Measurements from ENCODE around the gene OGFOD3.
"Not testable (repeated sequence)": the region's sequence is repeated elsewhere in the genome, so short reads cannot be mapped to it uniquely, and the experiment has no call there.

The OGFOD3 gene

DNA sequence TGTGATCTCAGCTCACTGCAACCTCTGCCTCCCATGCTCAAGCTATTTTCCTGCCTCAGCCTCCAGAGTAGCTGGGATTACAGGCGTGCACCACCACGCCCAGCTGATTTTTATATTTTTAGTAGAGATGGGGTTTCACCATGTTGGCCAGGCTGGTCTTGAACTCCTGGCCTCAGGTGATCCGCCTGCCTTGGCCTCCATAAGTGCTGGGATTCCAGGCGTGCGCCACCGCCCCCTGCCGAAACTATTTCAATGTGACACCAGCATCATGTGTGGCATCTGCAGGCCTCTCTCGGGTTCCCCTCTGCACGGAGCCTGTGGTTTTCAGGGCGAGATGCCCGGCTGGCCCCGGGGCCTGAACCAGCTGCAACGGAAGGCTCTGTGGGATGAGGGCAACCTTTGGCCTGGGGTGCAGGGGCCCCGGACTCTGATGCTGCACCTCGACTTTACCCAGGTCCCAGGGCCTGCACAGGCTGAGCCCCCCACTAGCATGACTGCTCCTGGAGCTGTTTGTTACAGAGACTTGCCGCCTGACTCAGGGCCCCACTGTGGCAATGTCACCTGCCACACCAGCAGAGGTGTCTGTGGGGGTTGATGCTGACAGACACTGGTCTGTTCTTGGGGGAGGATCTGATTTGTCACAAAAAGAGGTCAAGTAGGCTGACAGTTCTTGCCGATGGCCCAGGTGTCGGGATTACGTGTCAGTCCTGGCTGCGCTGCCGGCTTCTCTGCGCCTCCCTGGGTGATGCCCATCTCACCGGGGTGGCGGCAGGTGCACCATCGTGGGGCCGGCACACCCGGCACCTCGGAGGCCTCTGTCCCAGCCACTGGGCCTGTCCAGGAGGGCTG, 68.0 kb downstream of the OGFOD3 start:
- DNase-seq = peak; percentile 51

DNA sequence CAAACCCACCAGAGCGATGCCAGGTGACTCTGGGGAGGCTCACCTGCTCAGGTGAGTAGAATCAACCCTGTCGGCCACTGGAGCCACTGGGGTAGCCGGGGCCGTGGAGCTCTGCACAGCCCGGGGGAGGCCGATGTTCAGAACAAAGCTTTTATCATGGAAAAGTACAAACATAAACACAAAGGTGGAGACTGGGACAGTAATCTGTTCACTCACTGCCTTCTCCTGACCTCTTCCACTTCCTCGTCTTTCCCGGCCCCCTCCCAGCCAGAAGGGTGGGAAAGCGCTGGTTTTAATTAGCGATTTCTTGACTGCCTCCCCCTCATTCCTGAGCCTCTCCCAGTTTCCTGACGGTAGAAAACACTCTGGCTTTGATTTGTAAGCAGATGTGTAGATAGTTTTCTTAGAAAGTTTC, 69.1 kb downstream of the OGFOD3 start:
- no peak for DNase-seq

DNA sequence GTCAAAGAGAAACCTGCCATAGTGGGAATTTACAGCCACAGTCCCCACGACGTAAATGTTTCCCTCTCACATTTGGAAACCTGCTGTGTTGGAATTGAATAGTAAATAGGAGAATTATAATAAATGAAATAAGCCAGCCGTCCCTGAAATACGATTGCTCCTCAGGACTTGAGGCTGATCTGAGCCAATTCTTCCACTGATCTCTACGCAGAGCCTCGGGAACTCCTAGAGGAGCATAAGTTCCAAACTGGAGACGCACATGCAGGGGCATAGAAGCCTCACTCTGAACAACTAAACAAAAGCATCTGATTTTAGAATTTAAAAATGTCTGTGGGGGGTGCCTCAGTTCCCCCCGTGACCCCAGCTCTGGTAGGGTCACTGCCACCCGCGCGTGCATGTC, 69.5 kb downstream of the OGFOD3 start:
- DNase-seq = no peak

DNA sequence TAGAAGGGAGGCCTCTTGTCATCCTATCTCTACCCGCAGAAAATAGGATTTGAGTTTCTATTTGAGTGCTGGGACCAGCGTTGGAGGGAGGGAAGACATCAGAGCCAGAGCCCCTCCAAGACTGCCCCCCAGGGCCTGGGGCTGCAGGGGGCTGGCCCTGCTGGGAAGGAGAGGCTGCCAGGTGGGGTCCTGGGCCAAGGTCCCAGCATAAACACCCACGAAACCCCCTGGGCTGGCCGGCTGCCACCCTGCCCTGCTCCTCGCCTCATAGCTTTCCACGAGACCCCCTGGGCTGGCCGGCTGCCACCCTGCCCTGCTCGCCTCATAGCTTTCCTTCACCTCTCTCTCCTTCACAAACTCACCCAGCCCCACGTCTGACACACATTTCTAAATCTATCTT, 70.0 kb downstream of the OGFOD3 start:
- no peak for DNase-seq

DNA sequence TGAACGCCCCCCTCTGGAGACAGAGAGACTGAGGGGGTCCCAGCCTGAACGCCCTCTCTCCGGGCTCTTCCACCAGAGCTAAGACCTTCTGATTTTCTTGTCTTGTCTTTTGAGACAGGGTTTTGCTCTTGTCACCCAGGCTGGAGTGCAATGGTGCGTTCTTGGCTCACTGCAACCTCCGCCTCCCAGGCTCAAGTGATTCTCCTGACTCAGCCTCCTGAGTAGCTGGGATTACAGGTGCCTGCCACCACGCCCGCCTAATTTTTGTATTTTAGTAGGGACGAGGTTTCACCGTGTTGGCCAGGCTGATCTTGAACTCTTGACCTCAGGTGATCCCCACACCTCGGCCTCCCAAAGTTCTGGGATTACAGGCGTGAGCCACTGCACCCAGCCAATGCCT, 70.4 kb downstream of the OGFOD3 start:
- not testable (repeated sequence) for DNase-seq

DNA sequence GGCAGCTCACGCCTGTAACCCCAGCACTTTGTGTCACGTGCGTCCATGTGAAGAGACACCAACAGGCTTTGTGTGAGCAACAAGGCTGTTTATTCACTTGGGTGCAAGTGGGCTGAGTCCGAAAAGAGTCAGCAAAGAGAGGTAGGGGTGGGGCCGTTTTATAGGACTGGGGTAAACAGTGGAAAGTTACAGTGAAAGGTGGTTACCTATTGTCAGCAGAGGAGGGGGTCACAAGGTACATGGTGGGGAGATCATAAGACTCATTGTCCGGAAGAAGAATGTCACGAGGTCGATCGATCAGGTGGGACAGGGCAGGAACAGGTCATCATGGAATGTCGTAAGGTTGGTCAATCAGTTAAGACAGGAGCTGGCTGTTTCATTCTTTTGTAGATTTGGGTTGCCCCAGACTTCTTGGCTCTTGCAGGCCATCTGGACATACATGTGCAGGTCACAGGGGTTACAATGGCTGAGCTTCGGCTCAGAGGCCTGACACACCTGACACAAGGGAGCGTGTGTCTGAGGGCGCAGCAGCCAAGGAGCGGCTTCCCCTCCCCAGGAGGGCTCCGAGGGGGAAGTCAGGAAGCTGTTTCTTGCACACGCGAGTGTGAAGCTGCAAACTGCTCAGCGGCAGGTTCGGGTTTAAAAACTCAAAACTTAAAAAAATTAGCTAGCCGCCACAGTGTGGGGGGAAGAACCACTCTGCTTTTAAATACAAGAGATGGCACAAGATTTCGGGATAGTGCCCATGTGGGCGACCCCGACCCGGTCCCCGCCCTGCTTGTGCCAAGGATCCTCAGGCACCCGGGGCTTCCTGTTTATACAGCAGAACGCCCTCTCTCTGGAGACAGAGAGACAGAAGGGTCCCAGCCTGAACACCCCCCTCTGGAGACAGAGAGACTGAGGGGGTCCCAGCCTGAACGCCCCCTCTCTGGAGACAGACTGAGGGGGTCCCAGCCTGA, 71.8 kb downstream of the OGFOD3 start:
- peak; percentile 26 for DNase-seq

DNA sequence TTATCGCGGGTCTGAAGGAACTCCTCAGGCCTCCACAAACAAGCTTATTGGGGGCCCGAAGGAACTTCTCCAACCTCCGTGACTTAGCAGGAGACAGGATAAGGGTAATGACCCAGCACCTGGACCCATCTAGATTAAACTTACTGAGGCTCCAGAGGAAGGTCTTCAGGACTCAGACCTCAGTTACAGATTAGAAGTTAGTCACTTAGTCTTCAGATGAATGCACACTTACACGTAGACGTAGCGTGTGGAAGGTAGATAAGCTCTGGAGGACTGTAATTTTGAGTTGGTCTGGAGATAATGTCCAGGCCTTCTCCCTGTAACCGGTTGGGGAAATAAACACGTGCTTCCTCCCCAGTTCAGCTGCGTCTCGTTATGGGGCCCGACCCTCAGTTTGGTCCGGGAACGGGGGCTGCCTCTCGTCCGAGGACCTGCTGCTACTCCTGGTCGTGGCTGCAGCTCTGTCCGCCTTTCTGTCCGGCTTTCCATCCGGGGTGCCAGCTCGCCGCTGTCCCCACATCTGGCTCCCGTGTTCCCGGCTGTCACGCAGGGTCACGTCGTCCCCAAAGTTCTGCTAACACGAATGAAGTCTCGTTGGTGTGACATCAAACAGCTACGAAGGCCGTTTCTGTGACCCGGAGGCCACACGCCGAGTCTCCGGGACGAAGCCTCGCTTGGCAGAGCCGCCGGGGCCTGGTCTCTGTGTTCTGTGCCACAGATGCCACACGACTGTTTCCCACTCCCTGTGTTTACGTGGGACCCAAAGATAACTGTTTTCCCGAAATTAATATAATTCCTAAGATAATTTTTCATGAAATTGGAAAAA, 73.0 kb downstream of the OGFOD3 start:
- no peak for DNase-seq

DNA sequence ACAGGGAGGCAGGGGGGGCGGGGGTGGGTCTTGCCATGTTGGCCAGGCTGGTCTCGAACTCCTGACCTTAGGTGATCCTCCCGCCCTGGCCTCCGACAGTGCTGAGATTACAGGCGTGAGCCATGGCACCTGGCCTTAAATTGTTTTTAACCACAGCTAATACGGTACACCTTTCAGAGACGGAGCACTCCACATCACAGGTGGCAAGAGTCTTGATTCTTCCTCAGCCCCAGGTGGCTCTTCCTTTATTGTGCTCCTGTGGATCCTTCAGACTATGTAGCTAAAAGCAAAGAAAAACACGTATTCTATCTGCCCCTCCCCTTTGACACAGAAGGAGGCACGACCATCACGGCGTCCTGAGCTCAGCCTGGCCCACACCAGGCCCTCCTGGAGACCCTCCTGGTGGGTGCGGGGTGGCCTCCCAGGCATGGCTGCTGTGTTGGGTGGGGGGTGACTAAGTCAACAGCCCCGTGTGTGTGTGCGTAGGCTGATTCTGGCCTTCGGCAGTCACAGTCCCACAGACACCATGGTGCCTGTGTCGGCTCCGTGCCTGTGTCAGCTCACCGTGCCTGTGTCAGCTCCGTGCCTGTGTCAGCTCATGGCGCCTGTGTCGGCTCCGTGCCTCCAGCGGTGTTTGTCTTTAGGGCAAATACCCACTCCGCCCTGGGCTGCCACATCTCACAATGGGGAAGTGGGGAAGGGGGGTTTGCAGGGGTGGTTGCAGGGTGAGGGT, 74.0 kb downstream of the OGFOD3 start:
- DNase-seq = no peak

DNA sequence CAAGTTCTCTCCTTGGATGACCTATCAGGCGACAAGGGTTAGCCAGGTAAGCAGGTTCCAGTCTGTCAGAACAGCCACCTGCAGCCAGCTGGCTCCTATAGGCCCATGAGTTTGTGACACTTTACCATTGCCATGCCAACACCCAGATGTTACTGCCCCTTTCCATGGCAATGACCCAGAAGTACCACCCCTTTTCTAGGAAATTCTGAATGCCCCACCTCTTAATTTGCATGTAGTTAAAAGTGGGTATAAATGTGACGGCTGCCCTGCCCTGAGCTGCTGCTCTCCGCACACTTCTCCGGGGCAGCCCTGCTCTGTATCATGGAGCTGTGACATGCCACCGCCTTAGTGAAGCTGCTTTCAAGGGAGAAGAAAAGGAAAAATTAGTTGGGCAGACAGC, 74.8 kb downstream of the OGFOD3 start:
- DNase-seq = no peak

DNA sequence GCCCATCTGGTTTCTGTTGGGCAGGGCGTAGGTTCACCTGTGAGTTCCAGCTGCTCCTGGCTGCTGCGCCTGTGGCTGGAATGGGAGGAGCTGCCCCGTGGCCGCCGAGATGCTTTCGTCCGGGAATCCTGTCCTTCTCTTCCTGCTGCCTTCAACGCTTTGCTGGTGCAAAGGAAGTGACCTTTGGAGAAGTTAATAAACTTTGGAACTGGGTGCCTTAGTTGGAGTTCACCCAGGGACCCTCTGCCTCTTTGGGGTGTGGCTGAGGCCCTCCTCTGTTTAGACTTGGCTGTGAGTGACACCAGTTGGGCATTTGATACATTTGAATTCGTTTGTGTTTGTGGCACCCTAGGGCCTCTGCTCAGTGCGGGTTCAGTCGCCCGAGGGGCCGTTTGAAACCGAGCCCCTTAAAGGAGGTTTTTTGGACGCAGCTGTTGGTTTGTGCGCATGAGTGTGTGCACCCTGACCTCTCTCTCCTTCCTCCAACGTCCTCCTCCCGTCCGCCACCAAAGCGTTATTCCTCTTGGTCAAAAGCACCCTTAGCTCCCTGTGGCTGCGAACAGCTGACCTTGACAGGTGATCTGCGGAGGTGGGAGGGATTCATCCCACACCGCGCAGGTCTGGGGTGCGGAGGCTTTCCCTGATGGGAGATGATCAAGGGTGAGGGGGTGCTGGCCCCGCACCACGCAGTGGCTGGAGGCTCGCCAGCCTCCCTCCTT, 75.9 kb downstream of the OGFOD3 start:
- no peak for DNase-seq

DNA sequence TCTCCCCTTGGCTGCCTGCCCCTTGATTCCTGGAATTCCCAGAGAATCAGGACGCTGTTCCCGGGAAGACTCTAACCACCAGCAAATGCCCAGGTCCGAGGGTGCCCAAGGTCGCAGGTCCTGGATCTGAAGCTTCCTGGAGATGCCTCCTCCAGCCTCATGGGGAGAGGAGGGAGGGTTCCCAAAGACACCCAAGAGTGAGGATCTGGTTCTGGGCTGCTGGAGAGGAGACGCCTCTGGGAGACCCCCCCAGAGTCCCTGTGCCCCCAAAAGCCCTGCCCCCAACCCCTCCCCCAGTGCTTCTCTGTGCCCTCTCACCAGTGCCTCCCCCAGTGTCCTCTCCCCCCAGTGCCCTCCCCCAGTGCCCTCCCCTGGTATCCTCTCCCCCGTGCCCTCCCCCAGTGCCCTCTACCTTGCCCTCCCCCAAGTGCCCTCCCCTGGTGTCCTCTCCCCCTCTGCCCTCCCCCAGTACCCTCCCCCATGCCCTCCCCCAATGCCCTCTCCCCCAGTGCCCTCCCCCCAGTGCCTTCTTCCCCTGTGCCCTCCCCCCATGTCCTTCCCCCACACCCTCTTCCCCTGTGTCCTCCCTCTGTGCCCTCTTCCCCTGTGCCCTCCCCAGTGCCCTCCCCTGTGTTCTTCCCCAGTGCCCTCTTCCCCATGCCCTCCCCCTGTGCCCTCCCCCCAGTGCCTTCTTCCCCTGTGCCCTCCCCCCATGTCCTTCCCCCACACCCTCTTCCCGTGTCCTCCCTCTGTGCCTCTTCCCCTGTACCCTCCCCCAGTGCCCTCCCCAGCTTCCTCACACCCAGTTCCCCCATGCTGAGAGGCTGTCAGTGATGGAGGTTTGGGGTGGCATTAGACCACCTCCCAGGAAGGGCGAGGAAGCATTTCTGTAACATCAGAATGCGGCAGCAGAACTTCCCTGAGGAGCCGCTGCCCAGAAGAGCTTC, 78.5 kb downstream of the OGFOD3 start:
- DNase-seq = no peak

All from CD4-positive, alpha-beta T cell treated with Interleukin-17A for 4 hours (primary cell).